HEK293 (cell line): ENCODE measurements around the gene CDH8.

ENCODE experiments used
- CTCF ChIP-seq: fragments of 450-650 bp; formaldehyde crosslinking; IDR thresholded peaks from 2 replicates; pipeline ENCODE4 v1.5.1; 2016; ENCODE audit warnings: missing biosample characterization, missing genetic modification characterization
- REPIN1 ChIP-seq: fragments of 450-650 bp; formaldehyde crosslinking; IDR thresholded peaks from 2 replicates; pipeline ENCODE4 v1.5.1; 2017; ENCODE audit warnings: missing biosample characterization, missing genetic modification characterization, low read depth
- SETDB1 ChIP-seq: IDR thresholded peaks from one replicate; pipeline ENCODE4 v1.6.1; 2017; ENCODE audit warnings: mild to moderate bottlenecking, low read length, moderate library complexity, mixed read lengths; ENCODE audit not compliant: insufficient read length
- TCF7L2 ChIP-seq: IDR thresholded peaks from 2 replicates; pipeline ENCODE4 v1.6.1; 2011; ENCODE audit warnings: low read depth, mild to moderate bottlenecking, inconsistent platforms, low read length, moderate library complexity, borderline replicate concordance
- ZNF19 ChIP-seq: fragments of 450-650 bp; formaldehyde crosslinking; IDR thresholded peaks from 2 replicates; pipeline ENCODE4; 2016; ENCODE audit warnings: missing biosample characterization, missing genetic modification characterization, low read depth
- ZNF704 ChIP-seq: fragments of 450-650 bp; formaldehyde crosslinking; IDR thresholded peaks from 2 replicates; pipeline ENCODE4 v1.5.1; 2016; ENCODE audit warnings: missing biosample characterization, missing genetic modification characterization
- ZNF777 ChIP-seq: fragments of 450-650 bp; formaldehyde crosslinking; IDR thresholded peaks from 2 replicates; pipeline ENCODE4 v1.5.1; 2017; ENCODE audit warnings: missing biosample characterization, missing genetic modification characterization, borderline replicate concordance
- TF ChIP-seq, protein P1 (sequence below): fragments of 450-650 bp; formaldehyde crosslinking; IDR thresholded peaks from 2 replicates; pipeline ENCODE4 v1.5.1; 2016; ENCODE audit warnings: missing biosample characterization, missing genetic modification characterization, borderline replicate concordance
- TF ChIP-seq, protein P2 (sequence below): fragments of 450-650 bp; IDR thresholded peaks from 2 replicates; pipeline ENCODE4 v1.5.1; 2018; ENCODE audit warnings: missing biosample characterization, mild to moderate bottlenecking, missing genetic modification characterization

DNA sequence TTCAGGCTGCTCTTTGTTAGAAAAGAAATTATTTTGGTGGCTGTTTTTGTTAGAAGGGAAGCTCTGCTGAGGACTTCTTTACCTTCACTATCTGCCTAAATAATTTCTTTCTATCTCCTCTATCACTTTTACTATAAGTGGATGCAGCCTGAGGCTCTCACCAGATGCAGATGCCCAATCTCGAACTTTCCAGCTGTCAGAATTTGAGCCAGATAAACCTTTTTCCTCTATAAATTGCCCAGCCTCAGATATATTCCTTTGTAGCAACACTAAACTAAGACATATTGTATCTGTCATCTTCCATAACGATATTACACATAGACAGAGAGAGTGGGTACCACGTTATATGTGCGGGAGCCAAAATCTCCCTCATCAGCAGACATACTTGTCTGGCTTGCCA lies 15.7 kb upstream of the CDH8 start:
- no peak for TF ChIP-seq ZNF777 (tag by site-specific recombination)
- TF ChIP-seq CTCF: no peak
- no peak for TF ChIP-seq ZNF19
- TF ChIP-seq, protein P1, sequence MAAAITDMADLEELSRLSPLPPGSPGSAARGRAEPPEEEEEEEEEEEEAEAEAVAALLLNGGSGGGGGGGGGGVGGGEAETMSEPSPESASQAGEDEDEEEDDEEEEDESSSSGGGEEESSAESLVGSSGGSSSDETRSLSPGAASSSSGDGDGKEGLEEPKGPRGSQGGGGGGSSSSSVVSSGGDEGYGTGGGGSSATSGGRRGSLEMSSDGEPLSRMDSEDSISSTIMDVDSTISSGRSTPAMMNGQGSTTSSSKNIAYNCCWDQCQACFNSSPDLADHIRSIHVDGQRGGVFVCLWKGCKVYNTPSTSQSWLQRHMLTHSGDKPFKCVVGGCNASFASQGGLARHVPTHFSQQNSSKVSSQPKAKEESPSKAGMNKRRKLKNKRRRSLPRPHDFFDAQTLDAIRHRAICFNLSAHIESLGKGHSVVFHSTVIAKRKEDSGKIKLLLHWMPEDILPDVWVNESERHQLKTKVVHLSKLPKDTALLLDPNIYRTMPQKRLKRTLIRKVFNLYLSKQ (tag by site-specific recombination): no peak
- TF ChIP-seq TCF7L2: no peak
- TF ChIP-seq ZNF704 (tag by site-specific recombination): no peak
- TF ChIP-seq, protein P2, sequence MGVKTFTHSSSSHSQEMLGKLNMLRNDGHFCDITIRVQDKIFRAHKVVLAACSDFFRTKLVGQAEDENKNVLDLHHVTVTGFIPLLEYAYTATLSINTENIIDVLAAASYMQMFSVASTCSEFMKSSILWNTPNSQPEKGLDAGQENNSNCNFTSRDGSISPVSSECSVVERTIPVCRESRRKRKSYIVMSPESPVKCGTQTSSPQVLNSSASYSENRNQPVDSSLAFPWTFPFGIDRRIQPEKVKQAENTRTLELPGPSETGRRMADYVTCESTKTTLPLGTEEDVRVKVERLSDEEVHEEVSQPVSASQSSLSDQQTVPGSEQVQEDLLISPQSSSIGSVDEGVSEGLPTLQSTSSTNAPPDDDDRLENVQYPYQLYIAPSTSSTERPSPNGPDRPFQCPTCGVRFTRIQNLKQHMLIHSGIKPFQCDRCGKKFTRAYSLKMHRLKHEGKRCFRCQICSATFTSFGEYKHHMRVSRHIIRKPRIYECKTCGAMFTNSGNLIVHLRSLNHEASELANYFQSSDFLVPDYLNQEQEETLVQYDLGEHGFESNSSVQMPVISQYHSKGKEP (tag by site-specific recombination): no peak
- TF ChIP-seq REPIN1: no peak
- TF ChIP-seq SETDB1: no peak
